HEK293 (cell line): ENCODE data around the gene BIK.

Experiments used
- CTCF ChIP-seq: fragments of 450-650 bp; formaldehyde crosslinking; IDR thresholded peaks from 2 replicates; pipeline ENCODE4 v1.5.1; 2016; ENCODE audit warnings: missing biosample characterization, missing genetic modification characterization
- SP3 ChIP-seq: fragments of 450-650 bp; formaldehyde crosslinking; IDR thresholded peaks from 2 replicates; pipeline ENCODE4 v1.5.1; 2016; ENCODE audit warnings: missing biosample characterization, missing genetic modification characterization
- ZNF76 ChIP-seq: fragments of 450-650 bp; formaldehyde crosslinking; IDR thresholded peaks from 2 replicates; pipeline ENCODE4; 2016; ENCODE audit warnings: low read depth, missing biosample characterization, missing genetic modification characterization, borderline replicate concordance

DNA sequence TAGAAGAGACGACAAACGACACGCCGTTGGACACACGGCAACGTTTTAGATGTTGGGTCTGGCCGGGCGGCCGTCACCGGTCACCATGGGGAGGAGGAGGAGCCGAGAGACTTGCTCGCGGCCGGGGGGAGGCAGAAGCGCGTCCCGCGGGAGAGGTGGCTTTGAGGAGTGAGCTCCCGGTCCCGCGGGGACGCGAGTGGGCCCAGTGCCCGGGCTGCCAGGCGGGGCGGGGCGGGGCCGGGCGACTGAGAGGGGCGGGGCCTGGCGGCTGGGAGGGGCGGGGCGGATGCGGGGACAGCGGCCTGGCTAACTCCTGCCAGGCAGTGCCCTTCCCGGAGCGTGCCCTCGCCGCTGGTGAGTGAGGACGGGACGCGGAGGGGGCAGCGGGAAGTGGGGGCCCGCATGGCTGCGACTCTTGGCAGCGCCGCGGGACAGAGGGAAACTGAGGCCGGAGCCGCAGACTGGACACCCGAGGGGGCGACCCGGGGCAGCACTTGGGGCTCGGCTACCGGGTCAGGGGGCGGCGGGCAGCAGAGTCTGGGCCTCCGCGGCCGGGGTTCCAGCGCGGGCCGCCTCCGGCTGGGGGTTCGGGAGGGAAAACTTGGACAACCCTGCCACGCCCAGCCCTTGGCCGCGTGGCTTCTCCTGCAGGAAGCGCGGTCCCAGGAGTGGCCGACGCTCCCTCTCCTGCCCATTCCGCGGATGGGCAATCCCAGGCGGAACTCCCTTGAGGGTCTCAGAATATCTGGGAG lies 40.9 kb downstream of the BIK start, which contains the start of gene TSPO:
- TF ChIP-seq CTCF (tag by site-specific recombination), result no peak
- no peak for TF ChIP-seq ZNF76 (tag by site-specific recombination)
- TF ChIP-seq SP3 (tag by site-specific recombination), result no peak
